PC-9 (cell line): Measurements from ENCODE around the gene BCL6. TPM values are rescaled to one million over a fixed set of nuclear protein-coding genes. Genes with fewer than 3 reads are reported as not detected.

ENCODE experiments used
- BruUV-seq: library from RNA; stranded (reverse); fragments of 400-500 nt; replicated peaks from 2 replicates; lab custom pipeline; 2021; lab: Mats Ljungman, UMichigan
- CTCF ChIA-PET: fragments of 300-600 bp; sonication (Branson Sonifier 250); formaldehyde crosslinking; loops from one replicate; lab custom pipeline; 2022; ENCODE audit warnings: antibody characterized with exemption; lab: Charles Lee
- POLR2A ChIA-PET: fragments of 300-600 bp; sonication (Branson Sonifier 250); formaldehyde crosslinking; loops from one replicate; lab custom pipeline; 2022; ENCODE audit warnings: antibody characterized with exemption; ENCODE audit not compliant: unreplicated experiment; lab: Charles Lee
- DNase-seq, 2 experiments: peaks; one replicate each; pipeline versions ENCODE4 v3.0.0 to v3.0.0-alpha.2; 2015 to 2022; ENCODE audit warnings: mixed read lengths in 1 of 2
- H2AFZ ChIP-seq: fragments of 200-600 bp; sonication (generic); 2 replicates; pipeline ENCODE4 v1.8.1; 2017; ENCODE audit warnings: antibody characterized with exemption
- H3F3A ChIP-seq: fragments of 200-600 bp; sonication (generic); 2 replicates; pipeline ENCODE4 v1.8.1; 2017; ENCODE audit warnings: antibody characterized with exemption, mild to moderate bottlenecking, low read depth; ENCODE audit not compliant: insufficient read depth
- H3K27ac ChIP-seq: fragments of 200-600 bp; sonication (generic); 2 replicates; pipeline ENCODE4 v1.6.1; 2016; ENCODE audit warnings: mixed run types
- H3K27me3 ChIP-seq: fragments of 200-600 bp; sonication (generic); 2 replicates; pipeline ENCODE4 v1.6.1; 2016; ENCODE audit warnings: low read depth, mixed run types; ENCODE audit not compliant: insufficient read depth
- H3K36me3 ChIP-seq: fragments of 200-600 bp; sonication (generic); 2 replicates; pipeline ENCODE4 v1.6.1; 2016; ENCODE audit warnings: low read depth, mixed run types
- H3K4me1 ChIP-seq: fragments of 200-600 bp; sonication (generic); replicated peaks from 2 replicates; pipeline ENCODE4 v1.6.1; 2016; ENCODE audit warnings: mixed run types; ENCODE audit not compliant: insufficient read depth
- H3K4me2 ChIP-seq: fragments of 200-600 bp; sonication (generic); 2 replicates; pipeline ENCODE4 v1.6.1; 2017; ENCODE audit warnings: mixed run types
- H3K4me3 ChIP-seq: fragments of 200-600 bp; sonication (generic); 2 replicates; pipeline ENCODE4 v1.6.1; 2016; ENCODE audit warnings: mixed run types
- H3K79me2 ChIP-seq: fragments of 200-600 bp; sonication (generic); 2 replicates; pipeline ENCODE4 v1.6.1; 2017; ENCODE audit warnings: low read depth, mixed run types
- H3K9me2 ChIP-seq: fragments of 200-600 bp; sonication (generic); 2 replicates; pipeline ENCODE4 v1.8.1; 2017; ENCODE audit warnings: mild to moderate bottlenecking; ENCODE audit not compliant: insufficient read depth
- H3K9me3 ChIP-seq: fragments of 200-600 bp; sonication (generic); 2 replicates; pipeline ENCODE4 v1.8.1; 2016; ENCODE audit warnings: low read depth; ENCODE audit not compliant: insufficient read depth
- H4K20me1 ChIP-seq: fragments of 200-600 bp; sonication (generic); 2 replicates; pipeline ENCODE4 v1.8.1; 2017; ENCODE audit not compliant: insufficient read depth
- CTCF ChIP-seq: fragments of 200-600 bp; sonication (generic); conservative IDR thresholded peaks from 2 replicates; pipeline ENCODE4 v1.6.1; 2017; ENCODE audit warnings: mixed run types, antibody characterized with exemption, mild to moderate bottlenecking, moderate library complexity
- EZH2 ChIP-seq: fragments of 200-600 bp; sonication (generic); IDR thresholded peaks from 2 replicates; pipeline ENCODE4 v1.8.0; 2017; ENCODE audit warnings: antibody characterized with exemption, low read depth
- intact Hi-C: fragments of 100-400 bp; cut with micrococcal nuclease; formaldehyde crosslinking; loops from one replicate; pipeline ENCODE4 v1.10.0; 2022; ENCODE audit not compliant: unreplicated experiment
- total RNA-seq: library from RNA; stranded (reverse); gene quantifications from 2 replicates; pipeline ENCODE4 v1.2.3, GENCODE V29; 2021

BCL6 gene
- total RNA-seq, 1 experiment from 2014 or later = 42.2 TPM

DNA sequence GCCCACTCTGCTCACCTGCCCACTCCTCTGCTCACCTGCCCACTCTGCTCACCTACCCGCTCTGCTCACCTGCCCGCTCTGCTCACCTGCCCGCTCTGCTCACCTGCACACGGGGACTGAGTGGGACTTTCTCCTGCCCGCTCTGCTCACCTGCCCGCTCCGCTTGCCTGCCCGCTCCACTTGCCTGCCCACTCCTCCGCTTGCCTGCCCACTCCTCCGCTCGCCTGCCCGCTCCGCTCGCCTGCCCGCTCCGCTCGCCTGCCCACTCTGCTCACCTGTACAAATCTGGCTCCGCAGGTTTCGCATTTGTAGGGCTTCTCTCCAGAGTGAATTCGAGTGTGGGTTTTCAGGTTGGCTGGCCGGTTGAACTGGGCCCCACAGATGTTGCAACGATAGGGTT, 20.0 kb downstream of the BCL6 start:
- TF ChIP-seq EZH2 = no peak
- no peak for TF ChIP-seq CTCF
- POLR2A ChIA-PET = no interaction called here

DNA sequence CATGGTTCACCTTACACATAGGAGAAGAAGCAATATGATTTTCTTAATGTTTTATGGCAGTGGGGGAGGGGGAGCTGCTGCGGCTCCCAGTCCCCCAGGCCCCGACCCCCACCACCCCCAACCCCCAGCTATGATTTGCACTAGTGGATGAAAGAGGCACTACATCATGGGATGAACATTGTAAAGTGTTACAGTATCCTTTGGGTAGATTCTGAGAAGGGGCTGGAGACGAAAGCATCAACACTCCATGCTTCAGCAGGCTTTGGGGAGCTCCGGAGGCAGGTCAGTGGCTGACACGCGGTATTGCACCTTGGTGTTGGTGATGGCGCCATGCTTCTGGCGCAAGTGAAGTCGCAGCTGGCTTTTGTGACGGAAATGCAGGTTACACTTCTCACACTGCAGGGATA, 23.1 kb downstream of the BCL6 start:
- no peaks in the 10 kb centered on the region for H3K4me1 ChIP-seq
- no peak overlapping the region for H3K27ac ChIP-seq
- no peak for DNase-seq
- H3K36me3 ChIP-seq = peaks cover 42% of the 10 kb centered on the region
- H3F3A ChIP-seq = peaks cover 37% of the 10 kb centered on the region
- no peak overlapping the region for H3K4me2 ChIP-seq
- H4K20me1 ChIP-seq = peaks cover 16% of the 10 kb centered on the region
- H2AFZ ChIP-seq = no peak overlapping the region
- POLR2A ChIA-PET = interaction anchor here (0.6 kb wide), 1 partner anchor 1074 kb away, joined by 6 read pairs; no protein-coding TSS in a partner anchor
- no peaks in the 10 kb centered on the region for H3K9me2 ChIP-seq
- TF ChIP-seq EZH2 (no peak), CTCF (no peak)
- no peak overlapping the region for H3K4me3 ChIP-seq
- intact Hi-C loops = no loop called here
- H3K9me3 ChIP-seq = no peaks in the 10 kb centered on the region
- no TSS peak for BruUV-seq
- H3K27me3 ChIP-seq = no peaks in the 10 kb centered on the region
- no peaks in the 10 kb centered on the region for H3K79me2 ChIP-seq
- CTCF ChIA-PET = no interaction called here

More for the DNA sequence above, 20.0 kb downstream of the BCL6 start:
- Histone ChIP-seq H3K27ac (no peak overlapping the region), H3K9me2 (no peaks in the 10 kb centered on the region), H3K9me3 (no peaks in the 10 kb centered on the region), H3K36me3 (peaks cover 72% of the 10 kb centered on the region), H3F3A (peaks cover 33% of the 10 kb centered on the region), H2AFZ (no peak overlapping the region), H3K27me3 (no peaks in the 10 kb centered on the region), H3K4me2 (no peak overlapping the region), H3K4me3 (no peak overlapping the region), H3K79me2 (no peaks in the 10 kb centered on the region), H3K4me1 (no peaks in the 10 kb centered on the region), H4K20me1 (peaks cover 23% of the 10 kb centered on the region)
- CTCF ChIA-PET = no interaction called here
- intact Hi-C loops = no loop called here
- no peak for DNase-seq
- BruUV-seq = no TSS peak

- CTCF ChIA-PET = interaction anchor here (1.0 kb wide), 1 partner anchor 401 kb away, joined by 3 read pairs; no protein-coding TSS in a partner anchor
- intact Hi-C loops = no loop called here
Measured at GRCh38 chr3:187721055-187721454, 24.2 kb downstream of the BCL6 start.

More at GRCh38 chr3:187721055-187721454, 24.2 kb downstream of the BCL6 start:
- Histone ChIP-seq H4K20me1 (peaks cover 14% of the 10 kb centered on the region), H3K27me3 (no peaks in the 10 kb centered on the region), H3K4me3 (no peak overlapping the region), H3K36me3 (peaks cover 31% of the 10 kb centered on the region), H3F3A (peaks cover 36% of the 10 kb centered on the region), H3K9me3 (no peaks in the 10 kb centered on the region), H3K4me2 (no peak overlapping the region), H3K4me1 (no peaks in the 10 kb centered on the region), H2AFZ (no peak overlapping the region), H3K27ac (no peak overlapping the region), H3K79me2 (no peaks in the 10 kb centered on the region), H3K9me2 (no peaks in the 10 kb centered on the region)
- POLR2A ChIA-PET = interaction anchor here (0.6 kb wide), 1 partner anchor 19 kb away, joined by 3 read pairs; no protein-coding TSS in a partner anchor
- DNase-seq = no peak
- no TSS peak for BruUV-seq
- TF ChIP-seq EZH2 = no peak
- TF ChIP-seq CTCF = no peak
